GM23338 (cell line): ENCODE measurements around the gene CHTF8. TPM values are rescaled to one million over a fixed set of nuclear protein-coding genes. Genes with fewer than 3 reads are reported as not detected.

Experiments used
- ATAC-seq: fragments of 200-7000 bp; cut with Tn5 transposase; 3 replicates; pipeline ENCODE4 v1.9.1; 2020
- DNase-seq: peaks from one replicate; pipeline ENCODE4 v3.0.0-alpha.2; 2015; ENCODE audit warnings: low spot score
- H2AFZ ChIP-seq: fragments of 200-600 bp; sonication (generic); 2 replicates; pipeline ENCODE4 v1.8.0; 2016; ENCODE audit warnings: antibody characterized with exemption, mild to moderate bottlenecking, moderate library complexity
- H3F3A ChIP-seq: fragments of 200-600 bp; sonication (generic); replicated peaks from 2 replicates; pipeline ENCODE4 v1.8.0; 2017; ENCODE audit warnings: antibody characterized with exemption, mixed run types, low read depth
- H3K27ac ChIP-seq: fragments of 200-600 bp; sonication (generic); 2 replicates; pipeline ENCODE4 v1.6.1; 2016; ENCODE audit warnings: low read depth
- H3K27me3 ChIP-seq: fragments of 200-600 bp; sonication (generic); 2 replicates; pipeline ENCODE4 v1.8.0; 2016; ENCODE audit warnings: mild to moderate bottlenecking, mixed run types, moderate library complexity; ENCODE audit not compliant: insufficient read depth
- H3K36me3 ChIP-seq: fragments of 200-600 bp; sonication (generic); 2 replicates; pipeline ENCODE4 v1.8.0; 2016; ENCODE audit warnings: mild to moderate bottlenecking; ENCODE audit not compliant: insufficient read depth
- H3K4me1 ChIP-seq: fragments of 200-600 bp; sonication (generic); 2 replicates; pipeline ENCODE4 v1.8.0; 2016; ENCODE audit warnings: mild to moderate bottlenecking, moderate library complexity; ENCODE audit not compliant: insufficient read depth
- H3K4me2 ChIP-seq: fragments of 200-600 bp; sonication (generic); 2 replicates; pipeline ENCODE4 v1.7.1; 2017; ENCODE audit warnings: mixed run types
- H3K4me3 ChIP-seq: fragments of 200-600 bp; sonication (generic); 2 replicates; pipeline ENCODE4 v1.6.1; 2016; ENCODE audit warnings: mixed run types
- H3K79me2 ChIP-seq: fragments of 200-600 bp; sonication (generic); replicated peaks from 2 replicates; pipeline ENCODE4 v1.8.0; 2017; ENCODE audit warnings: mild to moderate bottlenecking; ENCODE audit not compliant: insufficient read depth
- H3K9me2 ChIP-seq: fragments of 200-600 bp; sonication (generic); 2 replicates; pipeline ENCODE4 v1.8.0; 2017; ENCODE audit not compliant: insufficient read depth
- H4K20me1 ChIP-seq: fragments of 200-600 bp; sonication (generic); replicated peaks from 2 replicates; pipeline ENCODE4 v1.8.0; 2017; ENCODE audit warnings: mild to moderate bottlenecking; ENCODE audit not compliant: insufficient read depth
- H3K27ac Mint-ChIP-seq: 2 replicates; pipeline ENCODE4 v1.8.0; 2020; ENCODE audit warnings: inconsistent platforms, mild to moderate bottlenecking, moderate library complexity, mixed read lengths
- H3K27me3 Mint-ChIP-seq: 3 replicates; pipeline ENCODE4 v1.8.0; 2022; ENCODE audit warnings: low read depth, mild to moderate bottlenecking, moderate library complexity, mixed read lengths, inconsistent platforms; ENCODE audit not compliant: insufficient read depth, poor library complexity
- H3K36me3 Mint-ChIP-seq: 3 replicates; pipeline ENCODE4 v1.8.0; 2021; ENCODE audit warnings: low read depth, mild to moderate bottlenecking, inconsistent platforms, moderate library complexity, mixed read lengths
- H3K4me1 Mint-ChIP-seq: 3 replicates; pipeline ENCODE4 v1.8.0; 2020; ENCODE audit warnings: mild to moderate bottlenecking, inconsistent platforms, mixed read lengths
- H3K4me3 Mint-ChIP-seq: 3 replicates; pipeline ENCODE4 v1.8.0; 2021; ENCODE audit warnings: moderate library complexity, mild to moderate bottlenecking, inconsistent platforms, mixed read lengths
- H3K9me3 Mint-ChIP-seq: 3 replicates; pipeline ENCODE4 v1.8.0; 2020; ENCODE audit warnings: moderate library complexity, mild to moderate bottlenecking, inconsistent platforms, mixed read lengths
- CREB1 ChIP-seq: fragments of 250-450 bp; sonication (Bioruptor Pico); IDR thresholded peaks from 2 replicates; pipeline ENCODE4 v1.5.0; 2020; ENCODE audit warnings: low read depth, mild to moderate bottlenecking, moderate library complexity
- CTCF ChIP-seq, 2 experiments: fragments of 200-600 bp in 1 of 2; sonication (generic) in 1 of 2; conservative IDR thresholded peaks; 2 replicates each; pipeline versions ENCODE4 v1.5.1 to v1.6.1; 2016 to 2017; ENCODE audit warnings: antibody characterized with exemption in 2 of 2, low read depth in 2 of 2, mild to moderate bottlenecking in 2 of 2, moderate library complexity in 1 of 2
- EZH2 ChIP-seq: fragments of 200-600 bp; sonication (generic); IDR thresholded peaks from one replicate; pipeline ENCODE4 v1.8.0; 2017; ENCODE audit warnings: antibody characterized with exemption, mild to moderate bottlenecking, low read depth; ENCODE audit not compliant: unreplicated experiment
- JUNB ChIP-seq: IDR thresholded peaks from one replicate; pipeline ENCODE4 v1.6.1; 2016; ENCODE audit warnings: antibody characterized with exemption; ENCODE audit not compliant: unreplicated experiment
- NANOG ChIP-seq: IDR thresholded peaks from 2 replicates; pipeline ENCODE4 v1.6.1; 2016; ENCODE audit warnings: antibody characterized with exemption, borderline replicate concordance
- POLR2AphosphoS5 ChIP-seq: IDR thresholded peaks from 2 replicates; pipeline ENCODE4 v1.6.1; 2016; ENCODE audit warnings: antibody characterized with exemption, low read depth
- ZNF331 ChIP-seq: fragments of 250-450 bp; sonication (Bioruptor Pico); IDR thresholded peaks from 2 replicates; pipeline ENCODE4 v1.5.0; 2020; ENCODE audit warnings: low read depth, mild to moderate bottlenecking, moderate library complexity
- polyA plus RNA-seq: library from polyadenylated mRNA; unstranded; fragments of >200 nt; fragmentation: Nextera tagmentation; extraction: Ambion mirVana; gene quantifications from 2 replicates; pipeline ENCODE4 v1.2.1, GENCODE V29; 2016
- total RNA-seq: library from RNA; depleted of rRNA; stranded (reverse); fragments of >200 nt; shearing (Covaris generic); gene quantifications from 2 replicates; pipeline ENCODE4 v1.2.3, GENCODE V29; 2014
- TF ChIP-seq, protein P1 (sequence below): fragments of 250-450 bp; sonication (Bioruptor Pico); IDR thresholded peaks from 2 replicates; pipeline ENCODE4 v1.5.0; 2020; ENCODE audit warnings: mild to moderate bottlenecking, moderate library complexity
- TF ChIP-seq, protein P2 (sequence below): IDR thresholded peaks from 2 replicates; pipeline ENCODE4 v1.6.1; 2016; ENCODE audit warnings: antibody characterized with exemption

Gene CHTF8
- total and polyA plus RNA-seq, 2 experiments from 2014 or later = 24.4 to 155 TPM

- H3K27me3 Mint-ChIP-seq = peaks cover 13% of the 10 kb centered on the region
- H3K36me3 Mint-ChIP-seq = peaks cover 97% of the 10 kb centered on the region
- H3K4me1 Mint-ChIP-seq = peaks cover 26% of the 10 kb centered on the region
- Histone ChIP-seq H3K79me2 (peaks cover 21% of the 10 kb centered on the region), H4K20me1 (peaks cover 17% of the 10 kb centered on the region), H3K36me3 (peaks cover 69% of the 10 kb centered on the region), H3K4me1 (peaks cover 9% of the 10 kb centered on the region; the same call in 1 of the 2 replicates), H3K4me3 (no peak overlapping the region), H3K4me2 (no peak overlapping the region), H3K27me3 (no peaks in the 10 kb centered on the region), H2AFZ (no peak overlapping the region), H3K27ac (no peak overlapping the region), H3F3A (peaks cover 65% of the 10 kb centered on the region), H3K9me2 (no peaks in the 10 kb centered on the region)
- ATAC-seq (no peak), DNase-seq (no peak)
- no peak overlapping the region for H3K4me3 Mint-ChIP-seq
- TF ChIP-seq CTCF (conservative IDR thresholded peaks at IDR 0.05; ENCODE audit: low read depth in 2 of 2) (no peak), ZNF331 (CRISPR knock-in tag) (no peak), JUNB (no peak), CREB1 (CRISPR knock-in tag) (no peak), EZH2 (no peak), NANOG (no peak), POLR2AphosphoS5 (no peak)
- TF ChIP-seq, protein P1, sequence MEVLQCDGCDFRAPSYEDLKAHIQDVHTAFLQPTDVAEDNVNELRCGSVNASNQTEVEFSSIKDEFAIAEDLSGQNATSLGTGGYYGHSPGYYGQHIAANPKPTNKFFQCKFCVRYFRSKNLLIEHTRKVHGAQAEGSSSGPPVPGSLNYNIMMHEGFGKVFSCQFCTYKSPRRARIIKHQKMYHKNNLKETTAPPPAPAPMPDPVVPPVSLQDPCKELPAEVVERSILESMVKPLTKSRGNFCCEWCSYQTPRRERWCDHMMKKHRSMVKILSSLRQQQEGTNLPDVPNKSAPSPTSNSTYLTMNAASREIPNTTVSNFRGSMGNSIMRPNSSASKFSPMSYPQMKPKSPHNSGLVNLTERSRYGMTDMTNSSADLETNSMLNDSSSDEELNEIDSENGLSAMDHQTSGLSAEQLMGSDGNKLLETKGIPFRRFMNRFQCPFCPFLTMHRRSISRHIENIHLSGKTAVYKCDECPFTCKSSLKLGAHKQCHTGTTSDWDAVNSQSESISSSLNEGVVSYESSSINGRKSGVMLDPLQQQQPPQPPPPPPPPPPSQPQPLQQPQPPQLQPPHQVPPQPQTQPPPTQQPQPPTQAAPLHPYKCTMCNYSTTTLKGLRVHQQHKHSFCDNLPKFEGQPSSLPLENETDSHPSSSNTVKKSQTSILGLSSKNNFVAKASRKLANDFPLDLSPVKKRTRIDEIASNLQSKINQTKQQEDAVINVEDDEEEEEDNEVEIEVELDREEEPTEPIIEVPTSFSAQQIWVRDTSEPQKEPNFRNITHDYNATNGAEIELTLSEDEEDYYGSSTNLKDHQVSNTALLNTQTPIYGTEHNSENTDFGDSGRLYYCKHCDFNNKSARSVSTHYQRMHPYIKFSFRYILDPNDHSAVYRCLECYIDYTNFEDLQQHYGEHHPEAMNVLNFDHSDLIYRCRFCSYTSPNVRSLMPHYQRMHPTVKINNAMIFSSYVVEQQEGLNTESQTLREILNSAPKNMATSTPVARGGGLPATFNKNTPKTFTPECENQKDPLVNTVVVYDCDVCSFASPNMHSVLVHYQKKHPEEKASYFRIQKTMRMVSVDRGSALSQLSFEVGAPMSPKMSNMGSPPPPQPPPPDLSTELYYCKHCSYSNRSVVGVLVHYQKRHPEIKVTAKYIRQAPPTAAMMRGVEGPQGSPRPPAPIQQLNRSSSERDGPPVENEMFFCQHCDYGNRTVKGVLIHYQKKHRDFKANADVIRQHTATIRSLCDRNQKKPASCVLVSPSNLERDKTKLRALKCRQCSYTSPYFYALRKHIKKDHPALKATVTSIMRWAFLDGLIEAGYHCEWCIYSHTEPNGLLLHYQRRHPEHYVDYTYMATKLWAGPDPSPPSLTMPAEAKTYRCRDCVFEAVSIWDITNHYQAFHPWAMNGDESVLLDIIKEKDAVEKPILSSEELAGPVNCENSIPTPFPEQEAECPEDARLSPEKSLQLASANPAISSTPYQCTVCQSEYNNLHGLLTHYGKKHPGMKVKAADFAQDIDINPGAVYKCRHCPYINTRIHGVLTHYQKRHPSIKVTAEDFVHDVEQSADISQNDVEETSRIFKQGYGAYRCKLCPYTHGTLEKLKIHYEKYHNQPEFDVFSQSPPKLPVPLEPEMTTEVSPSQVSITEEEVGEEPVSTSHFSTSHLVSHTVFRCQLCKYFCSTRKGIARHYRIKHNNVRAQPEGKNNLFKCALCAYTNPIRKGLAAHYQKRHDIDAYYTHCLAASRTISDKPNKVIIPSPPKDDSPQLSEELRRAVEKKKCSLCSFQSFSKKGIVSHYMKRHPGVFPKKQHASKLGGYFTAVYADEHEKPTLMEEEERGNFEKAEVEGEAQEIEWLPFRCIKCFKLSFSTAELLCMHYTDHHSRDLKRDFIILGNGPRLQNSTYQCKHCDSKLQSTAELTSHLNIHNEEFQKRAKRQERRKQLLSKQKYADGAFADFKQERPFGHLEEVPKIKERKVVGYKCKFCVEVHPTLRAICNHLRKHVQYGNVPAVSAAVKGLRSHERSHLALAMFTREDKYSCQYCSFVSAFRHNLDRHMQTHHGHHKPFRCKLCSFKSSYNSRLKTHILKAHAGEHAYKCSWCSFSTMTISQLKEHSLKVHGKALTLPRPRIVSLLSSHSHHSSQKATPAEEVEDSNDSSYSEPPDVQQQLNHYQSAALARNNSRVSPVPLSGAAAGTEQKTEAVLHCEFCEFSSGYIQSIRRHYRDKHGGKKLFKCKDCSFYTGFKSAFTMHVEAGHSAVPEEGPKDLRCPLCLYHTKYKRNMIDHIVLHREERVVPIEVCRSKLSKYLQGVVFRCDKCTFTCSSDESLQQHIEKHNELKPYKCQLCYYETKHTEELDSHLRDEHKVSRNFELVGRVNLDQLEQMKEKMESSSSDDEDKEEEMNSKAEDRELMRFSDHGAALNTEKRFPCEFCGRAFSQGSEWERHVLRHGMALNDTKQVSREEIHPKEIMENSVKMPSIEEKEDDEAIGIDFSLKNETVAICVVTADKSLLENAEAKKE (CRISPR knock-in tag) = no peak
- TF ChIP-seq, protein P2, sequence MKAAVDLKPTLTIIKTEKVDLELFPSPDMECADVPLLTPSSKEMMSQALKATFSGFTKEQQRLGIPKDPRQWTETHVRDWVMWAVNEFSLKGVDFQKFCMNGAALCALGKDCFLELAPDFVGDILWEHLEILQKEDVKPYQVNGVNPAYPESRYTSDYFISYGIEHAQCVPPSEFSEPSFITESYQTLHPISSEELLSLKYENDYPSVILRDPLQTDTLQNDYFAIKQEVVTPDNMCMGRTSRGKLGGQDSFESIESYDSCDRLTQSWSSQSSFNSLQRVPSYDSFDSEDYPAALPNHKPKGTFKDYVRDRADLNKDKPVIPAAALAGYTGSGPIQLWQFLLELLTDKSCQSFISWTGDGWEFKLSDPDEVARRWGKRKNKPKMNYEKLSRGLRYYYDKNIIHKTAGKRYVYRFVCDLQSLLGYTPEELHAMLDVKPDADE = no peak
- H3K9me3 Mint-ChIP-seq = peaks cover 3% of the 10 kb centered on the region; the same call in 1 of the 3 replicates
- no peak overlapping the region for H3K27ac Mint-ChIP-seq
Observed at GRCh38 chr16:69114346-69114975, 17.9 kb downstream of the CHTF8 start.
